Body of pancreas (tissue), 4 donors: Measurements from ENCODE around the gene RANBP17.

Source experiments
- CTCF ChIP-seq, 7 experiments: fragments of 450-650 bp in 4 of 7; fragments of 200-600 bp in 3 of 7; sonication (generic) in 3 of 7; IDR thresholded peaks; one replicate each; pipeline ENCODE4 v1.5.1; 2016 to 2019; ENCODE audit warnings: antibody characterized with exemption in 7 of 7
- POLR2A ChIP-seq, 3 donors: fragments of 450-650 bp; IDR thresholded peaks; one replicate each; pipeline ENCODE4 v1.6.1; 2016; ENCODE audit warnings: antibody characterized with exemption in 3 of 3, mild to moderate bottlenecking in 2 of 3

GRCh38 chr5:170818232-170818631, 43.6 kb upstream of the RANBP17 start:
- no peak for TF ChIP-seq CTCF (IDR thresholded peaks at IDR 0.05)
- TF ChIP-seq POLR2A (IDR thresholded peaks at IDR 0.05): no peak
